ENCODE data around the gene MYLIP.

GRCh38 chr6:16092140-16092539 is 36.7 kb upstream of the MYLIP start:
- TF ChIP-seq CTCF (IDR thresholded peaks at IDR 0.05) (no peak), EP300 (IDR thresholded peaks at IDR 0.05) (no peak)
